Stimulated activated CD4-positive, alpha-beta T cell treated with anti-CD3 and anti-CD28 coated beads, Interleukin-1b, Interleukin-23, amount 100 ng/mL, for 1 hour (primary cell): Measurements from ENCODE around the gene PHLDB1.
"Not testable (repeated sequence)": the region's sequence is repeated elsewhere in the genome, so short reads cannot be mapped to it uniquely, and the experiment has no call there.

Experiments
- DNase-seq, 2 donors: peaks; one replicate each; pipeline ENCODE4 v3.0.0-alpha.2; 2020; ENCODE audit warnings: low read depth in 2 of 2

Gene PHLDB1

DNA sequence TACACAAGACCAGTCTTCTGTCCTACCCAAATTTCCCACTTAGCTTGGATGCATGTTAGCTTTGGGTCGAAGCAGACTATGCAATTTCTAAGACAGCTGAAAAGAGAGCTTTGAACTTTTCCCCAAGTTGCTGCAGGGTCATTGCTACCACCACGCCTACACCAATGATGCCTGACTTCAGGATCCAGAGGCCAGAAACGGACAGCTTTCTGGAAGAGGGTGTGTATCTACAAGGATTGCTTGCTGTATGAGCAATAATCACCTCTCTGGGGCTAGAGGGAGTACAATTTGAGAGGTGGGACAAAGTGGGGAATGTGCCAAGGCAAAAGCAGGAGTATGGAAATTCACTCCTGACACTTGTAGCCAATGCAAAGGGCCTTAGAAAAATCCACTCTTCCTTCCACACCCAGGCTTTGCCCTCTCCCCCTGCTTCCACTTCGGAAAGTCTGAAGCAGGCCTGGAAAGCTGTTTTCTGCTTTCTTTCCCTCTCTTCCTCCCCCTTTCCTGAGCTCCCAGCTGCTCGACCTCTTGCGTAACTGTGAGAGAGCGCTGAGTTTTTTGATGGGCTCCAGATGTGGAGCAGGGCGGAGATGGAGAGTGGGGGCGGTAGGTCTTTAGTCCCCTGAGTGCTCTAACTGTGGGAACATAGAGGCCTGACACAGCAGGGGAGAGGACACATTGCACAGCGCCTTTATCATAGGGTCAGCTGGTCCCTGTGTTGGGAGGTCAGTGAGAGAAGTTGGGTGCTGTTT lies 2.1 kb upstream of the PHLDB1 start:
- no peak for DNase-seq

- no peak for DNase-seq
These were observed 1.1 kb upstream of the PHLDB1 start for GRCh38 chr11:118606157-118606843.

- DNase-seq: no peak
These were observed 579 bp upstream of the PHLDB1 start for GRCh38 chr11:118606844-118607228.

DNA sequence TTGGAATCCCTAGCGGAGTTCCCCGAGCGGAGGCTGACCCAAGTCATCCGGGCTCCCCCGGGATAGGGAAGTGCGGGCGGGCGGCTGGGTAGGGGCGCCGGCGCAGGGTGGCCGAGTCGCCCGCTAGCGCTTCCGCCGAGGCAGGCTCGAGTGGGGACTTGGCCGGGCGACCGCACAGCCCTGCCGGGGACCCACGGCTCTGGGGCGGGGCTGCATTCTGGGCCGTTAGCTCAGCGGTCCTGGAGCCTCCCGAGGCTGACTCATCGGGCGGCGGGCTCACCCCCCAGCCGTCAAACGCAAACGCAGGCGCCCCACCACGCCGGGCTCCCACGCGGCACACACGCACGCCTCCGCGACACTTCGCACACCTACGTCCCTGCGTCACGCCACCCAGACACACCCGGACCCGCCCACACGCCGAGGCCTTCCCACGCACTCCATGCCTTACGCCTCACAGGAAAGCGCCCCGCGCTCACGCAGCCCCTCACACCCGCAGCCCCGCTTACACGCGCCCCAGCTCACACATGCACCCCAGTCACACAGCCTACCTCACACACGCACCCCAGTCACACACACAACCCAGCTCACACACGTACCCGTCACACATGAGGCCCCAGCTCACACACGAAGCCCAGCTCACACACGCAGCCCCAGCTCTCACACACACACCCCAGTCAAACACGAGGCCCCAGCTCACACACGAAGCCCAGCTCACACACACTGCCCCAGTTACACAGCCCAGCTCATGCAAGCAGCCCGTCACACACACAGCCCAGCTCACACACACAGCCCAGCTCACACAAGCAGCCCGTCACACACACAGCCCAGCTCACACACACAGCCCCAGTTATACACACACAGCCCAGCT lies 1.2 kb downstream of the PHLDB1 start:
- peak; percentile 52 to 76 for DNase-seq

DNA sequence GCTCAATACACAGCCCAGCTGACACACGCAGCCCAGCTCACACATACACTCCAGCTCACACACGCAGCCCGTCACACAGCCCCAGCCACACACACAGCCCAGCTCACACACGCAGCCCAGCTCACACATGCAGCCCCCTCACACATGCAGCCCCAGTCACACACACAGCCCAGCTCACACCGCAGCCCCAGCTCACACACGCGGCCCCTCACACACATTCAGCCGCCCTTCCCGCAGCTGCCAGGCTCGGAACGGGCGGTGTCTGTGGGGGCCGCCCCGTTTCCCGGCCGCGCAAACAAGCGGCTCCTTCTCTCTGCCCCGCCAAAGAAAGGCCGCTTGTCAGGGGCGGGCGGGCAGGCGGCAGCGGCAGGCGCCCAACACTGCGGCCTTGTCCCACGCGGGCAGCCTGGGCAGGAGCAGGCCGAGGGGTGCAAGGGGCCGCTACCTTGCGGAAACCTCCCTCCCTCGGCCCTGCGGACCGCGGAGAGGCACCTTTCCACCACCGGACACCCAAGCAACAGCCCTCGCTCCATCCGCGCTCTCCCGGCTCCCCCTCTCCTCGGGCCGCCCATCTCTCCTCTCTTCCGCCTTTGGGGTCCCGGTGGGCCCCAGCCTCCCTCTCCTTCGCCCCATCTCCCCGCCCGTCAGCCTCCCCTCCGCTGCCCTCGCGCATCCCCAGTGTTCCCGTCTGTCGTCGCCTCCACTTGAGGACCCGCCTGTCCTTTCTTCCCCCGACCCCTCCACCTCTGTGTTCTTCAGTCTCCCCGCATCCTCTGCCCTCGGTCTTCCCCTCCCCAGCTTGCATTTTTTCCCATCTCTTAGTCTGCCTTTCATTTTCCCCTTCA lies 2.2 kb downstream of the PHLDB1 start:
- no peak for DNase-seq

- DNase-seq: no peak
These were observed 2.9 kb downstream of the PHLDB1 start for GRCh38 chr11:118610225-118610772.

- DNase-seq: peak; percentile 66 to 83
These were observed 3.5 kb downstream of the PHLDB1 start for GRCh38 chr11:118610773-118611432.

DNA sequence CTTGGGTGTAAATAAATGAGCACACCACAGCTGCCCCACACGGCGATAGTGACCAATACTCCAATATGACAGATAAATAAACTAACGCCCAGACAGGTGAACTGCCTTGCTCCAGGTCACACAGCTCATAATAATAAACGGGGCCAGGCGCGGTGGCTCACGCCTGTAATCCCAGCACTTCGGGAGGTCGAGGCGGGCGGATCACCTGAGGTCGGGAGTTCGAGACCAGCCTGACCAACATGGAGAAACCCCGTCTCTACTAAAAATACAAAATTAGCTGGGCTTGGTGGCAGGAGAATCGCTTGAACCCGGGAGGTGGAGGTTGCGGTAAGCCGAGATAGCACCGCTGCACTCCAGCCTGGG lies 4.0 kb downstream of the PHLDB1 start:
- DNase-seq: not testable (repeated sequence)

DNA sequence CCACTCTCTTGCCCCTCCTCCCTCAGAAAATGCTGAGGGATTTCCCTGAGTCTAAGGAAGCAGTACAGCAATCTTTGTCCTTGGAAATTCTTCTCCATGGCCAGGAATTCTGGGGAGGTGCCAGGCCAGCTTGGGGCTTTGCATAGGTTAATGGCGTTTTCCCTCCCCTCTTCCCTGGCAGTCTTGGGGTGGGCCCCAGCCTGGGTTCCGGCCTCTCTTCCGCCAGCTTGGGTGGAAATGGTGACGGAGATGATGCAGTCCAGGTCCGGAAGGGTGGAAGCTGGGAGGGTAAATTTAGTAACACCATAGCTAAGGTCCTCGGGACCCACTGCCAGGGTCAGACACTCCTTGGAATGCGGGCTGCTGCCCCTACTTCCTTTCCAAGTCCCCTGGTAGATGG lies 5.0 kb downstream of the PHLDB1 start:
- DNase-seq: no peak

- DNase-seq: no peak
These were observed 7.1 kb downstream of the PHLDB1 start for GRCh38 chr11:118614511-118614910.

DNA sequence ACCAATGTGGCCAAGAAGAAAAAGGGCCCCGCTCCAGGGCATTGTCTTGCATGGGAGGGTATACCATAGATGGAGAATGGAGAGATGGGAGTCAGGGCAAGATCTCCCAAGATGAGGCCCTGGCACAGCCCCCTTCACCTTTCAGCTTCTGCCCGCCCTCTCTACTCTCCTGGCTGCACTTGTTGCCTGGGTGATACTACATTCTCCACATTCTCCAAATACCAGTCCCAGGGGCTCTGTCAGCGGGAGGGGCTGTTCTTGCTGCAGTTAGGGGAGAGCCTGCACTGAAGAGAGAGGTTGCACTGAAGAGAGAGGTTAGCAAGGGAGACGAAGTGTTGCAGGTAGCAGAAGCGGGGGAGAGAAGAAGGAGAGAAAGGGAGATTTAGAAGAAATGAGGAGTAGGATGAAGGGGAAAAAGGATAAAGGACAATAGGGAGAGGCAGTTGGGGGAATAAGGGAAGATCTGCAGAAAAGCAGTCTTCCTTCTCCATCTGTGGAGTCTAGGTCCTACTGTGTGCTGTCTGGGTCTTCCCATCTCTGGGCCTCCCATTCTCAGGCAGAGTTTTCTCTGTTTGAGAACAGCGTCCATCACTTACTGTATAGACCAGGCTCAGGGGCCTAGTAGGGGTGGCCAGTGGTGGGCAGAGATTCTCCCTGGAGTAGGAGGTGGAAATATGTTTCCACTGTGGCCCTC lies 8.0 kb downstream of the PHLDB1 start:
- no peak for DNase-seq

GRCh38 chr11:118615976-118616371 lies 8.6 kb downstream of the PHLDB1 start:
- DNase-seq: no peak

- DNase-seq: no peak
These were observed 10.9 kb downstream of the PHLDB1 start for GRCh38 chr11:118618115-118618990.

- DNase-seq: no peak
These were observed 11.6 kb downstream of the PHLDB1 start for GRCh38 chr11:118618991-118619375.

DNA sequence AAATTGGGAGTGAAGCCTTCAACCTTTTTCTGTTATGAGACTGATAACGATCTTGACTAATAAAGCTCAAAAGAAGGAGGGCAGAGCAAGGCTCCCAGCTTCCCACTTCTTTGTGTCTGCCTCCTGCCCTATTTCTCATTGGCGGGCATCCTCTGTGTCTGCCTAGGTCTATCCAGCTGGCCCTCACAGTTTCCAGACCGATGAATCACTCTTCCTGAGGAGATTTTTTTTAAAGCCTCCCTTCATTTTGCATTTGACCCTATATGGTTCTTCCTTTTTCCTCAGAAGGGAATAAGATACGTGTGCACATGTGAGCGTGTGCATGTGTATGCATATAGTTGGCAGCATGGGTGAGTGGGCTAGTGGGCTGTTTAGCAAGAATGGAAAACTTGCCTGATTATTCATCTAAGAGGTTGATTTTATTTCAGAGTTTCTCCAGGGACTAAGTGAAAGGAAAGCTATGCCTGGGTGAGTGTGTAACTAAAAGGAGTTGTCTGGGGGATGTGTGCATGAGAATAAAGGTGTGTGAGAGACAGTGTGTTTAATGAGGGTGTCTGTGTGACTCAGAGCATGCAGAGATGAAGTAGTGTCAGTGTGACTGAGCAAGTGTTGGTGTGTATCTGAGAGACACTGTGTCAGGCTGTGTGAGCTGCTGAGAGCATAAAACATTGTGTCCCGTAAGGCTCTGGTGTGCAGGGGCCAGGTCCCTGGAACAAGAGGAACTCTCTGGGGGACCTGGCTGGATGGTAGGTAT lies 12.2 kb downstream of the PHLDB1 start:
- DNase-seq: no peak

DNA sequence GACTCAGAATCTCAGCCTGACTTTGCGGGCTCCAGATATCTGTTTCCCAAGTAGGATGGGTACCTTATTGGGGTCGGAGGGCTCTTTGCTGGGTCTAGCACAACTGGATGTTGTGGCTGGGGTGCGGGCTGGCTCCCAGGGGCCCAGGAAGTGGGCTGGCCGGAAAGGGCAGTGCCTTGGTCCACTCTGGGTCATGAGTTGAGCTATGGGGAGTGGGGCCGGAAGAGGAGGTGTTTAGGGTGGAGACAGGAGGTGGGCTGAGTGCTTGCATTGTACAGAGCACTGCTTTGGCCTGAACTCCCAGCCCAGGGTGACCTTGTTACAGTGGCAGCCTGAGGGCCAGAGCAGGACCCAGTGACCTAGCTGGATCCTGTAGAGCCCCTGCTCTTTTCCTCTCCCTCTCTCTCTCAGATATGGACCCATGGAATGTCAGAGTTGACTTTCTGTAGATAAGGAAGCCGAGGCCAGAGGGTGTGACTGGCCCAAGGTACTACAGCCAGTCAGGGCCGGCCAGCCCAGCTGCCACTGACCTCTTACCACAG lies 13.2 kb downstream of the PHLDB1 start:
- DNase-seq: no peak

DNA sequence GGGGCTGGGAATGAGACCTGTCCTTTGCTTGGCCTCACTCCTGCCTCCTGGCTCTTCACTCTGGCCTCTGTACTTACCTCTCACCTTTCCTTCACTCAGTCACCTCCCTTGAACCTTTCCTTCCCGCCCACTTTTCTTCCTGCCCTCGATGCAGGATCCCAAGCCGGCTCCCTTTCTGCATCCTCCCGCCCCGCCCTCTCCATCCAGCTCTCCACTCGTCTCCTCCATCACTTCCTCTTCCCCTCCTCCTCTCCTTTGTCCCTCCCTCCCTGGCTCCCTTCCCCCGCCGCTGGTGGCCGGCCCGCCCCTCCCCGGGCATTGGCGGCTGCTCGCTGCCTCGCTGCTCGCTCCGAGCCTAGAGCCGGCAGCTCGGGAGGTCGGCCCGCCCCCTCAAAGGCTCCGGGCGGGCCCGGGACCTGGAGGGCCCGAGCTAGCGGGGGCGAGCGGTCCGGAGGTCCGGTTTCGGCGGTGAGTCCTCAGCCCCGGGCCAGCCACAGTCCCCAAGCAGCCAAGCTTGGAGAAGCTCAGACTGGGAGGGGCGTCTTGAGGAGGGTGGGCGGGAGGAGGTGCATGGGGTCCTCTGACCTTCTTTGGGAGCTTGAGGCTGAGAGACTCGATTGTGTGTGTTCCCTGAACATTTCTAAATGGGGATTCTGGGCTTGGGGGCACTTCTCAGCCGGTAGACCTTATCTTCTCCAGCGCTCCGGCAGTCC lies 13.8 kb downstream of the PHLDB1 start:
- DNase-seq: no peak
